ENCODE measurements around the gene RAB35.

RAB35 gene

GRCh38 chr12:120094485-120094884 lies 22.1 kb downstream of the RAB35 start:
- Histone ChIP-seq H3K9me3 (no peaks in the 10 kb centered on the region), H3K27ac (no peak overlapping the region), H3K4me3 (ENCODE audit: low read depth in 1 of 2, low read length in 1 of 2) (no peak overlapping the region), H3K36me3 (peaks cover 82% of the 10 kb centered on the region), H3K4me1 (ENCODE audit: control insufficient read depth in 1 of 2, insufficient read depth in 1 of 2, low read depth in 1 of 2, low read length in 1 of 2) (peaks cover under 1% of the 10 kb centered on the region in 2 experiments), H3K27me3 (no peaks in the 10 kb centered on the region)
- TF ChIP-seq CTCF (IDR thresholded peaks at IDR 0.05), result no peak

GRCh38 chr12:120093592-120094355 lies 22.8 kb downstream of the RAB35 start:
- H3K9me3 ChIP-seq, result no peaks in the 10 kb centered on the region
- peaks cover 75% of the 10 kb centered on the region for H3K36me3 ChIP-seq
- no peak overlapping the region for H3K4me3 ChIP-seq (ENCODE audit: low read depth in 1 of 2, low read length in 1 of 2)
- peaks cover 3% of the 10 kb centered on the region for H3K27me3 ChIP-seq
- no peak for TF ChIP-seq CTCF (IDR thresholded peaks at IDR 0.05)
- no peak overlapping the region for H3K27ac ChIP-seq
- peaks cover 7 to 8% of the 10 kb centered on the region in 2 experiments for H3K4me1 ChIP-seq (ENCODE audit: control insufficient read depth in 1 of 2, insufficient read depth in 1 of 2, low read depth in 1 of 2, low read length in 1 of 2)

GRCh38 chr12:120093336-120093591 lies 23.3 kb downstream of the RAB35 start:
- Histone ChIP-seq H3K4me3 (ENCODE audit: low read depth in 1 of 2, low read length in 1 of 2) (no peak overlapping the region), H3K36me3 (peaks cover 70% of the 10 kb centered on the region), H3K27ac (no peak overlapping the region), H3K4me1 (ENCODE audit: control insufficient read depth in 1 of 2, insufficient read depth in 1 of 2, low read depth in 1 of 2, low read length in 1 of 2) (peaks cover 7 to 9% of the 10 kb centered on the region in 2 experiments), H3K27me3 (peaks cover 3% of the 10 kb centered on the region), H3K9me3 (no peaks in the 10 kb centered on the region)
- TF ChIP-seq CTCF (IDR thresholded peaks at IDR 0.05), result no peak

GRCh38 chr12:120092551-120093335 lies 23.8 kb downstream of the RAB35 start:
- no peak for TF ChIP-seq CTCF (IDR thresholded peaks at IDR 0.05)
- H3K27ac ChIP-seq, result no peak overlapping the region
- H3K27me3 ChIP-seq, result peaks cover 3% of the 10 kb centered on the region
- peaks cover 11 to 14% of the 10 kb centered on the region in 2 experiments for H3K4me1 ChIP-seq (ENCODE audit: control insufficient read depth in 1 of 2, insufficient read depth in 1 of 2, low read depth in 1 of 2, low read length in 1 of 2)
- H3K4me3 ChIP-seq (ENCODE audit: low read depth in 1 of 2, low read length in 1 of 2), result no peak overlapping the region
- peaks cover 64% of the 10 kb centered on the region for H3K36me3 ChIP-seq
- no peaks in the 10 kb centered on the region for H3K9me3 ChIP-seq

GRCh38 chr12:120091371-120092090 lies 25.0 kb downstream of the RAB35 start:
- H3K9me3 ChIP-seq, result no peaks in the 10 kb centered on the region
- H3K27me3 ChIP-seq, result peaks cover 3% of the 10 kb centered on the region
- H3K4me1 ChIP-seq (ENCODE audit: control insufficient read depth in 1 of 2, insufficient read depth in 1 of 2, low read depth in 1 of 2, low read length in 1 of 2), result peaks cover 20 to 26% of the 10 kb centered on the region in 2 experiments
- TF ChIP-seq CTCF (IDR thresholded peaks at IDR 0.05), result no peak
- H3K4me3 ChIP-seq (ENCODE audit: low read depth in 1 of 2, low read length in 1 of 2), result no peak overlapping the region
- H3K36me3 ChIP-seq, result peaks cover 52% of the 10 kb centered on the region
- H3K27ac ChIP-seq, result no peak overlapping the region

Data from neutrophil (primary cell).